ENCODE data around the gene DIPK1C. TPM values are rescaled to one million over a fixed set of nuclear protein-coding genes. Genes with fewer than 3 reads are reported as not detected.

Gene DIPK1C
- polyA plus RNA-seq, 2 of the 4 experiments (the other 2 are of a cell fraction), result not detected

DNA sequence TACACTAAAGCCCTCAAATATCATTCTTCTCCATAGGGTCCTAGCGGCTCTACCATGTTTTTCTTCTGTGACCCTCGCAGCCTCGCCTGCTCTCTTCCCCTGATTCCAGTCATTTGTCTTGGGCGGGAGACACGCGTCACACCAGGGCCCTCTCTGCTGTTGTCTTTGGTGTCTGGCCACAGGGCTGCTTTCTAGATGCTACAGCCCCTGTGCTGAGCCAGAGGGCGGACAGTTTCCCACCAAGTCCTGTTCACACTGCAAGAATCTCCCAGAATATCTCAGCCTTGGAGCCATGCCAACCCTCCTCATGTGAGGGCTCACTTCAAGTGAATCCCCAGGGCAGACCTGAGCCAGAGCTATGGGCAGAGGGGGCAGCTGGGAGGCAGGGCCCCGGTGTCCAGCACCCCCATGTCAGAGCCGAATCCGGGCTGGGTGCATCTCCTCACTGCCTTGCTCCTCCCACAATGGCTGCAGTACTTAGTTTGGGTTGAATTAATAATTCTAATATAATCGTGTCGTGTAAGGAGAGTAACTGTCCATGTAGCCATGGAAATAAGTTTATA, 42.1 kb downstream of the DIPK1C start:
- ATAC-seq, result no peak
- TF ChIP-seq, protein P1, sequence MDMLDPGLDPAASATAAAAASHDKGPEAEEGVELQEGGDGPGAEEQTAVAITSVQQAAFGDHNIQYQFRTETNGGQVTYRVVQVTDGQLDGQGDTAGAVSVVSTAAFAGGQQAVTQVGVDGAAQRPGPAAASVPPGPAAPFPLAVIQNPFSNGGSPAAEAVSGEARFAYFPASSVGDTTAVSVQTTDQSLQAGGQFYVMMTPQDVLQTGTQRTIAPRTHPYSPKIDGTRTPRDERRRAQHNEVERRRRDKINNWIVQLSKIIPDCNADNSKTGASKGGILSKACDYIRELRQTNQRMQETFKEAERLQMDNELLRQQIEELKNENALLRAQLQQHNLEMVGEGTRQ (IDR thresholded peaks at IDR 0.05), result no peak
- TF ChIP-seq, protein P2, sequence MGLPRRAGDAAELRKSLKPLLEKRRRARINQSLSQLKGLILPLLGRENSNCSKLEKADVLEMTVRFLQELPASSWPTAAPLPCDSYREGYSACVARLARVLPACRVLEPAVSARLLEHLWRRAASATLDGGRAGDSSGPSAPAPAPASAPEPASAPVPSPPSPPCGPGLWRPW (IDR thresholded peaks at IDR 0.05), result no peak
- TF ChIP-seq POLR2A (IDR thresholded peaks at IDR 0.05; ENCODE audit: low read length) (no peak), NPAS2 (CRISPR knock-in tag; IDR thresholded peaks at IDR 0.05; ENCODE audit: borderline replicate concordance) (no peak), NR3C1 (IDR thresholded peaks at IDR 0.05) (no peak), TP53 (CRISPR knock-in tag; IDR thresholded peaks at IDR 0.05) (no peak), CBX2 (IDR thresholded peaks at IDR 0.05; ENCODE audit: borderline replicate concordance, low read depth) (no peak), MYC (IDR thresholded peaks at IDR 0.05; ENCODE audit: borderline replicate concordance, low read length) (no peak), KDM1A (IDR thresholded peaks at IDR 0.05; ENCODE audit: low read depth) (no peak), CBX8 (IDR thresholded peaks at IDR 0.05) (no peak), KDM5A (IDR thresholded peaks at IDR 0.05) (no peak), FOXS1 (CRISPR knock-in tag; IDR thresholded peaks at IDR 0.05) (no peak), MAZ (IDR thresholded peaks at IDR 0.05; ENCODE audit: borderline replicate concordance, low read depth, low read length) (no peak), ZNF302 (CRISPR knock-in tag; IDR thresholded peaks at IDR 0.05) (no peak), HOXA7 (CRISPR knock-in tag; IDR thresholded peaks at IDR 0.05) (no peak), CHD2 (IDR thresholded peaks at IDR 0.05; ENCODE audit: low read length, partially characterized antibody) (no peak)
- TF ChIP-seq, protein P3, sequence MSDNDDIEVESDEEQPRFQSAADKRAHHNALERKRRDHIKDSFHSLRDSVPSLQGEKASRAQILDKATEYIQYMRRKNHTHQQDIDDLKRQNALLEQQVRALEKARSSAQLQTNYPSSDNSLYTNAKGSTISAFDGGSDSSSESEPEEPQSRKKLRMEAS (IDR thresholded peaks at IDR 0.05), result no peak
- TF ChIP-seq, protein P4, sequence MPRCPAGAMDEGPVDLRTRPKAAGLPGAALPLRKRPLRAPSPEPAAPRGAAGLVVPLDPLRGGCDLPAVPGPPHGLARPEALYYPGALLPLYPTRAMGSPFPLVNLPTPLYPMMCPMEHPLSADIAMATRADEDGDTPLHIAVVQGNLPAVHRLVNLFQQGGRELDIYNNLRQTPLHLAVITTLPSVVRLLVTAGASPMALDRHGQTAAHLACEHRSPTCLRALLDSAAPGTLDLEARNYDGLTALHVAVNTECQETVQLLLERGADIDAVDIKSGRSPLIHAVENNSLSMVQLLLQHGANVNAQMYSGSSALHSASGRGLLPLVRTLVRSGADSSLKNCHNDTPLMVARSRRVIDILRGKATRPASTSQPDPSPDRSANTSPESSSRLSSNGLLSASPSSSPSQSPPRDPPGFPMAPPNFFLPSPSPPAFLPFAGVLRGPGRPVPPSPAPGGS (IDR thresholded peaks at IDR 0.05), result no peak
- TF ChIP-seq, protein P5, sequence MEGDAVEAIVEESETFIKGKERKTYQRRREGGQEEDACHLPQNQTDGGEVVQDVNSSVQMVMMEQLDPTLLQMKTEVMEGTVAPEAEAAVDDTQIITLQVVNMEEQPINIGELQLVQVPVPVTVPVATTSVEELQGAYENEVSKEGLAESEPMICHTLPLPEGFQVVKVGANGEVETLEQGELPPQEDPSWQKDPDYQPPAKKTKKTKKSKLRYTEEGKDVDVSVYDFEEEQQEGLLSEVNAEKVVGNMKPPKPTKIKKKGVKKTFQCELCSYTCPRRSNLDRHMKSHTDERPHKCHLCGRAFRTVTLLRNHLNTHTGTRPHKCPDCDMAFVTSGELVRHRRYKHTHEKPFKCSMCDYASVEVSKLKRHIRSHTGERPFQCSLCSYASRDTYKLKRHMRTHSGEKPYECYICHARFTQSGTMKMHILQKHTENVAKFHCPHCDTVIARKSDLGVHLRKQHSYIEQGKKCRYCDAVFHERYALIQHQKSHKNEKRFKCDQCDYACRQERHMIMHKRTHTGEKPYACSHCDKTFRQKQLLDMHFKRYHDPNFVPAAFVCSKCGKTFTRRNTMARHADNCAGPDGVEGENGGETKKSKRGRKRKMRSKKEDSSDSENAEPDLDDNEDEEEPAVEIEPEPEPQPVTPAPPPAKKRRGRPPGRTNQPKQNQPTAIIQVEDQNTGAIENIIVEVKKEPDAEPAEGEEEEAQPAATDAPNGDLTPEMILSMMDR (IDR thresholded peaks at IDR 0.05), result no peak
- TF ChIP-seq, protein P6, sequence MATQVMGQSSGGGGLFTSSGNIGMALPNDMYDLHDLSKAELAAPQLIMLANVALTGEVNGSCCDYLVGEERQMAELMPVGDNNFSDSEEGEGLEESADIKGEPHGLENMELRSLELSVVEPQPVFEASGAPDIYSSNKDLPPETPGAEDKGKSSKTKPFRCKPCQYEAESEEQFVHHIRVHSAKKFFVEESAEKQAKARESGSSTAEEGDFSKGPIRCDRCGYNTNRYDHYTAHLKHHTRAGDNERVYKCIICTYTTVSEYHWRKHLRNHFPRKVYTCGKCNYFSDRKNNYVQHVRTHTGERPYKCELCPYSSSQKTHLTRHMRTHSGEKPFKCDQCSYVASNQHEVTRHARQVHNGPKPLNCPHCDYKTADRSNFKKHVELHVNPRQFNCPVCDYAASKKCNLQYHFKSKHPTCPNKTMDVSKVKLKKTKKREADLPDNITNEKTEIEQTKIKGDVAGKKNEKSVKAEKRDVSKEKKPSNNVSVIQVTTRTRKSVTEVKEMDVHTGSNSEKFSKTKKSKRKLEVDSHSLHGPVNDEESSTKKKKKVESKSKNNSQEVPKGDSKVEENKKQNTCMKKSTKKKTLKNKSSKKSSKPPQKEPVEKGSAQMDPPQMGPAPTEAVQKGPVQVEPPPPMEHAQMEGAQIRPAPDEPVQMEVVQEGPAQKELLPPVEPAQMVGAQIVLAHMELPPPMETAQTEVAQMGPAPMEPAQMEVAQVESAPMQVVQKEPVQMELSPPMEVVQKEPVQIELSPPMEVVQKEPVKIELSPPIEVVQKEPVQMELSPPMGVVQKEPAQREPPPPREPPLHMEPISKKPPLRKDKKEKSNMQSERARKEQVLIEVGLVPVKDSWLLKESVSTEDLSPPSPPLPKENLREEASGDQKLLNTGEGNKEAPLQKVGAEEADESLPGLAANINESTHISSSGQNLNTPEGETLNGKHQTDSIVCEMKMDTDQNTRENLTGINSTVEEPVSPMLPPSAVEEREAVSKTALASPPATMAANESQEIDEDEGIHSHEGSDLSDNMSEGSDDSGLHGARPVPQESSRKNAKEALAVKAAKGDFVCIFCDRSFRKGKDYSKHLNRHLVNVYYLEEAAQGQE (IDR thresholded peaks at IDR 0.05), result no peak
- DNase-seq (ENCODE audit: low read depth in 1 of 2, low spot score in 1 of 2), result no peak
- Histone ChIP-seq H3K4me2 (no peak overlapping the region), H3K4me1 (no peaks in the 10 kb centered on the region), H3K4me3 (no peak overlapping the region), H3K9me3 (no peaks in the 10 kb centered on the region), H3K27ac (no peak overlapping the region)
- FAIRE-seq, result no peak
- WGBS (ENCODE audit: missing lambda C conversion rate), result 40% methylated on average over 12 of the region's 12 CpGs
- ChIA-PET POLR2A (no interaction called here), CTCF (no interaction called here)
